IMR-90 (cell line): ENCODE measurements around the gene IP6K3. TPM values are rescaled to one million over a fixed set of nuclear protein-coding genes. Genes with fewer than 3 reads are reported as not detected.

Source experiments
- ATAC-seq: fragments of 200-7000 bp; cut with Tn5 transposase; 2 replicates; pipeline ENCODE4 v1.9.1; 2020; ENCODE audit warnings: low read depth, mild to moderate bottlenecking, moderate library complexity
- BruUV-seq: library from RNA; stranded (reverse); fragments of 400-500 nt; replicated peaks from 2 replicates; lab custom pipeline; 2021; lab: Mats Ljungman, UMichigan
- CTCF ChIA-PET: fragments of 300-600 bp; formaldehyde crosslinking; extraction: SDS; loops from one replicate; lab custom pipeline; 2021; ENCODE audit warnings: antibody characterized with exemption; lab: Yijun Ruan, JAX
- POLR2A ChIA-PET: fragments of 300-600 bp; sonication (Branson Sonifier 250); formaldehyde crosslinking; loops from one replicate; lab custom pipeline; 2022; ENCODE audit warnings: antibody characterized with exemption; ENCODE audit not compliant: unreplicated experiment; lab: Charles Lee
- DNase-seq: peaks from one replicate; pipeline ENCODE4 v3.0.0; 2013
- H2AFZ ChIP-seq: replicated peaks from 2 replicates; pipeline ENCODE3; 2013; ENCODE audit warnings: low read length, mild to moderate bottlenecking; ENCODE audit not compliant: poor library complexity
- H2AK5ac ChIP-seq: 2 replicates; pipeline ENCODE4 v1.6.1; 2013; ENCODE audit warnings: low read depth, low read length, inconsistent platforms
- H2AK9ac ChIP-seq: replicated peaks from 2 replicates; pipeline ENCODE3; 2013; ENCODE audit warnings: mild to moderate bottlenecking, low read depth, low read length, moderate library complexity; ENCODE audit not compliant: poor library complexity
- H2BK120ac ChIP-seq: 2 replicates; pipeline ENCODE4 v1.6.1; 2013; ENCODE audit warnings: low read depth, low read length, inconsistent platforms
- H2BK15ac ChIP-seq: 3 replicates; pipeline ENCODE4 v1.6.1; 2013; ENCODE audit warnings: low read depth, low read length, inconsistent platforms
- H2BK20ac ChIP-seq: 2 replicates; pipeline ENCODE4 v1.6.1; 2013; ENCODE audit warnings: low read depth, mild to moderate bottlenecking, inconsistent platforms, low read length, moderate library complexity
- H2BK5ac ChIP-seq: 2 replicates; pipeline ENCODE4 v1.6.1; 2013; ENCODE audit warnings: mild to moderate bottlenecking, low read depth, low read length, inconsistent platforms; ENCODE audit not compliant: poor library complexity, severe bottlenecking
- H3K14ac ChIP-seq: replicated peaks from 2 replicates; pipeline ENCODE4 v1.6.1; 2013; ENCODE audit warnings: low read depth, low read length, inconsistent platforms
- H3K18ac ChIP-seq: 2 replicates; pipeline ENCODE4 v1.6.1; 2013; ENCODE audit warnings: low read depth, low read length, control low read depth
- H3K23ac ChIP-seq: 2 replicates; pipeline ENCODE4 v1.6.1; 2013; ENCODE audit warnings: low read depth, low read length, inconsistent platforms
- H3K27ac ChIP-seq: 2 replicates; pipeline ENCODE4 v1.5.1; 2013; ENCODE audit warnings: mild to moderate bottlenecking, control low read depth, low read length; ENCODE audit not compliant: insufficient read depth
- H3K27me3 ChIP-seq: 2 replicates; pipeline ENCODE4 v1.6.1; 2013; ENCODE audit warnings: low read length; ENCODE audit not compliant: control insufficient read depth, insufficient read depth
- H3K36me3 ChIP-seq: 2 replicates; pipeline ENCODE4 v1.6.1; 2013; ENCODE audit warnings: low read length, mixed read lengths; ENCODE audit not compliant: control insufficient read depth, insufficient read depth
- H3K4ac ChIP-seq: 2 replicates; pipeline ENCODE4 v1.6.1; 2013; ENCODE audit warnings: low read depth, low read length, inconsistent platforms
- H3K4me1 ChIP-seq: 2 replicates; pipeline ENCODE4 v1.6.1; 2013; ENCODE audit warnings: low read length, mixed read lengths; ENCODE audit not compliant: control insufficient read depth, insufficient read depth
- H3K4me2 ChIP-seq: 2 replicates; pipeline ENCODE4 v1.6.1; 2013; ENCODE audit warnings: low read depth, mild to moderate bottlenecking, control low read depth, low read length, moderate library complexity
- H3K4me3 ChIP-seq: 2 replicates; pipeline ENCODE4 v1.5.1; 2013; ENCODE audit warnings: low read depth, mild to moderate bottlenecking, control low read depth, low read length, moderate library complexity; ENCODE audit not compliant: insufficient read depth
- H3K56ac ChIP-seq: 2 replicates; pipeline ENCODE4 v1.6.1; 2013; ENCODE audit warnings: low read length, inconsistent platforms; ENCODE audit not compliant: insufficient read depth; ENCODE audit errors: extremely low read depth
- H3K79me1 ChIP-seq, 2 experiments: 2 replicates each; pipeline ENCODE4 v1.6.1; 2013; ENCODE audit warnings: low read length in 2 of 2, inconsistent platforms in 1 of 2, low read depth in 1 of 2
- H3K9ac ChIP-seq: 2 replicates; pipeline ENCODE4 v1.6.1; 2013; ENCODE audit warnings: low read depth, low read length, control low read depth
- H3K9me1 ChIP-seq: 2 replicates; pipeline ENCODE4 v1.6.1; 2013; ENCODE audit warnings: low read length, inconsistent platforms; ENCODE audit not compliant: insufficient read depth
- H3K9me3 ChIP-seq: 2 replicates; pipeline ENCODE4 v1.6.1; 2013; ENCODE audit warnings: low read length; ENCODE audit not compliant: control insufficient read depth, insufficient read depth
- H4K20me1 ChIP-seq: 2 replicates; pipeline ENCODE4 v1.6.1; 2013; ENCODE audit warnings: low read length, inconsistent platforms; ENCODE audit not compliant: insufficient read depth
- H4K5ac ChIP-seq: 2 replicates; pipeline ENCODE4 v1.6.1; 2013; ENCODE audit warnings: mild to moderate bottlenecking, low read depth, low read length, control low read depth
- H4K8ac ChIP-seq, 2 experiments: 2 replicates each; pipeline ENCODE4 v1.6.1; 2013; ENCODE audit warnings: low read depth in 2 of 2, low read length in 2 of 2, control low read depth in 1 of 2, inconsistent platforms in 1 of 2
- H4K91ac ChIP-seq: 2 replicates; pipeline ENCODE4 v1.6.1; 2013; ENCODE audit warnings: low read depth, low read length, inconsistent platforms; ENCODE audit not compliant: insufficient read depth
- BHLHE40 ChIP-seq: fragments of 150-350 bp; IDR thresholded peaks from 2 replicates; pipeline ENCODE4 v1.6.1; 2016; ENCODE audit warnings: mild to moderate bottlenecking, low read depth, low read length
- CEBPB ChIP-seq: IDR thresholded peaks from 2 replicates; pipeline ENCODE4 v1.6.1; 2012; ENCODE audit warnings: low read depth, low read length, improper control_type of control experiment
- CHD1 ChIP-seq: IDR thresholded peaks from 2 replicates; pipeline ENCODE4 v1.6.1; 2012; ENCODE audit warnings: low read depth, low read length, improper control_type of control experiment
- FOS ChIP-seq: fragments of 150-350 bp; IDR thresholded peaks from 2 replicates; pipeline ENCODE4 v1.6.1; 2016; ENCODE audit warnings: low read depth, low read length
- MAFK ChIP-seq: IDR thresholded peaks from 2 replicates; pipeline ENCODE4 v1.6.1; 2012; ENCODE audit warnings: low read depth, low read length, improper control_type of control experiment
- MAZ ChIP-seq: IDR thresholded peaks from 2 replicates; pipeline ENCODE4 v1.6.1; 2012; ENCODE audit warnings: low read depth, mild to moderate bottlenecking, low read length, improper control_type of control experiment, moderate library complexity, borderline replicate concordance
- MXI1 ChIP-seq: IDR thresholded peaks from 2 replicates; pipeline ENCODE4 v1.6.1; 2012; ENCODE audit warnings: low read depth, mild to moderate bottlenecking, low read length, moderate library complexity, borderline replicate concordance
- NFE2L2 ChIP-seq: fragments of 150-350 bp; IDR thresholded peaks from 2 replicates; pipeline ENCODE4 v1.6.1; 2016; ENCODE audit warnings: low read depth, mild to moderate bottlenecking, low read length
- POLR2A ChIP-seq: IDR thresholded peaks from 2 replicates; pipeline ENCODE4 v1.6.1; 2012; ENCODE audit warnings: mild to moderate bottlenecking, low read depth, low read length
- RAD21 ChIP-seq: IDR thresholded peaks from 2 replicates; pipeline ENCODE4 v1.6.1; 2012; ENCODE audit warnings: low read length, improper control_type of control experiment
- RCOR1 ChIP-seq: IDR thresholded peaks from 2 replicates; pipeline ENCODE4 v1.6.1; 2012; ENCODE audit warnings: mild to moderate bottlenecking, low read length, improper control_type of control experiment; ENCODE audit not compliant: insufficient replicate concordance
- RFX5 ChIP-seq: IDR thresholded peaks from 2 replicates; pipeline ENCODE4 v1.8.0; 2012; ENCODE audit warnings: low read depth, mild to moderate bottlenecking, low read length, moderate library complexity
- SMC3 ChIP-seq: fragments of 150-350 bp; IDR thresholded peaks from 2 replicates; pipeline ENCODE4 v1.6.1; 2016; ENCODE audit warnings: low read depth, mild to moderate bottlenecking, antibody characterized with exemption, low read length, moderate library complexity
- WGBS, 2 experiments: methylation state at CpG; one replicate each; pipeline versions ENCODE4 v1.1.5 to v1.1.7; 2013; ENCODE audit warnings: missing lambda C conversion rate in 2 of 2; ENCODE audit not compliant: insufficient read length in 1 of 2; ENCODE audit errors: extremely low coverage in 2 of 2; 5-methylcytosine and 5-hydroxymethylcytosine counted together
- dilution Hi-C: fragments of 300-500 bp; cut with HindIII; formaldehyde crosslinking; loops from one replicate; pipeline ENCODE4 v1.14.3; 2018; ENCODE audit warnings: low sequenced_read_pairs; ENCODE audit not compliant: unreplicated experiment
- in situ Hi-C: fragments of 300-500 bp; cut with MboI; formaldehyde crosslinking; loops from 3 replicates; pipeline ENCODE4 v1.14.3; 2019; ENCODE audit warnings: low sequenced_read_pairs, inconsistent platforms, mixed read lengths
- intact Hi-C: fragments of 100-400 bp; cut with micrococcal nuclease; formaldehyde crosslinking; loops from 2 replicates; pipeline ENCODE4 v1.10.0; 2022
- polyA plus RNA-seq, 3 experiments: library from polyadenylated mRNA; depleted of rRNA; stranded (reverse); fragments of >200 nt; gene quantifications; 2 replicates each; pipeline ENCODE4 v1.2.3, GENCODE V29; 2012; ENCODE audit warnings: low replicate concordance in 1 of 3
- total RNA-seq: library from RNA; depleted of rRNA; stranded (reverse); fragments of >200 nt; gene quantifications from 2 replicates; pipeline ENCODE4 v1.2.3, GENCODE V29; 2012
- TF ChIP-seq, protein P1 (sequence below): fragments of 150-350 bp; IDR thresholded peaks from 2 replicates; pipeline ENCODE4 v1.6.1; 2017; ENCODE audit warnings: mild to moderate bottlenecking, antibody characterized with exemption, low read length, low read depth
- TF ChIP-seq, protein P2 (sequence below): fragments of 150-350 bp; IDR thresholded peaks from 2 replicates; pipeline ENCODE4 v1.6.1; 2016; ENCODE audit warnings: low read depth, mild to moderate bottlenecking, low read length, moderate library complexity, borderline replicate concordance
- TF ChIP-seq, protein P3 (sequence below): conservative IDR thresholded peaks from 2 replicates; pipeline ENCODE4 v1.5.1; 2012; ENCODE audit warnings: mild to moderate bottlenecking, low read depth, low read length, improper control_type of control experiment

Gene IP6K3
- total and polyA plus RNA-seq, 2 of the 4 experiments (the other 2 are of a cell fraction) = 0.18 to 0.51 TPM

DNA sequence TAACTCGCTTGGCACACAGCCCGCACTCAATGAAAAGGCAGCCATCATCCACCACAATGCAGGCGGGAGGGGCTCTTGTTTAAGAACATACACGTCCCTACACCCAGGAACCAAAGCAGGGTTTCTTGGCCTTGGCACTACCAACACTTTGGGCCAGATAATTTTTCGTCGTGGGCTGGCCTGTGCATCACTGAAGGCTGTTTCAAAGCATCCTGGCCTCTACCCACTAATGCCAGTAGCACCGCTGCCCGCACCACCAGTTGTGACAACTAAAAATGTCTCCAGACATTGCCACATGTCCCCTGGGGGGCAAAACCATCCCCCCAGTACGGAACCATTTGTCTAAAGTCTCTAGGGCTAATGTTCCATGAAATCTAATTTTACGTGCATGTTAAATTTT lies 48.2 kb downstream of the IP6K3 start:
- in situ Hi-C loops = no loop called here
- intact Hi-C loops = no loop called here
- Histone ChIP-seq H2AK5ac (no peak overlapping the region), H3K27me3 (no peaks in the 10 kb centered on the region), H3K27ac (no peak overlapping the region), H3K79me1 (peaks cover 5 to 41% of the 10 kb centered on the region in 2 experiments; a peak in 2 of 4 replicates), H3K9ac (no peak overlapping the region), H3K4me3 (no peak overlapping the region), H3K4me1 (peaks cover 20% of the 10 kb centered on the region), H4K5ac (no peak overlapping the region), H3K56ac (no peak overlapping the region), H3K14ac (no peak overlapping the region), H3K4ac (no peak overlapping the region), H4K91ac (no peak overlapping the region), H2AK9ac (no peak overlapping the region), H3K23ac (no peak overlapping the region), H2BK5ac (no peak overlapping the region), H3K9me3 (no peaks in the 10 kb centered on the region), H4K20me1 (peaks cover 8% of the 10 kb centered on the region; the same call in 1 of the 2 replicates), H3K4me2 (no peak overlapping the region), H2BK120ac (no peak overlapping the region), H2BK20ac (no peak overlapping the region), H2AFZ (no peak overlapping the region), H3K9me1 (peaks cover 16% of the 10 kb centered on the region), H3K18ac (no peak overlapping the region), H2BK15ac (no peak overlapping the region), H3K36me3 (peaks cover 14% of the 10 kb centered on the region), H4K8ac (no peak overlapping the region)
- no peak for ATAC-seq
- WGBS, 2 experiments = 83% methylated on average over 4 of the region's 10 CpGs; no CpG with 5 or more reads in 1 of the 2 experiments
- DNase-seq = no peak
- dilution Hi-C loops = no loop called here
- POLR2A ChIA-PET = no interaction called here
- no peak for TF ChIP-seq RAD21
- TF ChIP-seq MAFK = no peak
- TF ChIP-seq, protein P1, sequence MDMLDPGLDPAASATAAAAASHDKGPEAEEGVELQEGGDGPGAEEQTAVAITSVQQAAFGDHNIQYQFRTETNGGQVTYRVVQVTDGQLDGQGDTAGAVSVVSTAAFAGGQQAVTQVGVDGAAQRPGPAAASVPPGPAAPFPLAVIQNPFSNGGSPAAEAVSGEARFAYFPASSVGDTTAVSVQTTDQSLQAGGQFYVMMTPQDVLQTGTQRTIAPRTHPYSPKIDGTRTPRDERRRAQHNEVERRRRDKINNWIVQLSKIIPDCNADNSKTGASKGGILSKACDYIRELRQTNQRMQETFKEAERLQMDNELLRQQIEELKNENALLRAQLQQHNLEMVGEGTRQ = no peak
- no peak for TF ChIP-seq SMC3
- no peak for TF ChIP-seq CEBPB
- TF ChIP-seq, protein P2, sequence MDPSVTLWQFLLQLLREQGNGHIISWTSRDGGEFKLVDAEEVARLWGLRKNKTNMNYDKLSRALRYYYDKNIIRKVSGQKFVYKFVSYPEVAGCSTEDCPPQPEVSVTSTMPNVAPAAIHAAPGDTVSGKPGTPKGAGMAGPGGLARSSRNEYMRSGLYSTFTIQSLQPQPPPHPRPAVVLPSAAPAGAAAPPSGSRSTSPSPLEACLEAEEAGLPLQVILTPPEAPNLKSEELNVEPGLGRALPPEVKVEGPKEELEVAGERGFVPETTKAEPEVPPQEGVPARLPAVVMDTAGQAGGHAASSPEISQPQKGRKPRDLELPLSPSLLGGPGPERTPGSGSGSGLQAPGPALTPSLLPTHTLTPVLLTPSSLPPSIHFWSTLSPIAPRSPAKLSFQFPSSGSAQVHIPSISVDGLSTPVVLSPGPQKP = no peak
- TF ChIP-seq, protein P3, sequence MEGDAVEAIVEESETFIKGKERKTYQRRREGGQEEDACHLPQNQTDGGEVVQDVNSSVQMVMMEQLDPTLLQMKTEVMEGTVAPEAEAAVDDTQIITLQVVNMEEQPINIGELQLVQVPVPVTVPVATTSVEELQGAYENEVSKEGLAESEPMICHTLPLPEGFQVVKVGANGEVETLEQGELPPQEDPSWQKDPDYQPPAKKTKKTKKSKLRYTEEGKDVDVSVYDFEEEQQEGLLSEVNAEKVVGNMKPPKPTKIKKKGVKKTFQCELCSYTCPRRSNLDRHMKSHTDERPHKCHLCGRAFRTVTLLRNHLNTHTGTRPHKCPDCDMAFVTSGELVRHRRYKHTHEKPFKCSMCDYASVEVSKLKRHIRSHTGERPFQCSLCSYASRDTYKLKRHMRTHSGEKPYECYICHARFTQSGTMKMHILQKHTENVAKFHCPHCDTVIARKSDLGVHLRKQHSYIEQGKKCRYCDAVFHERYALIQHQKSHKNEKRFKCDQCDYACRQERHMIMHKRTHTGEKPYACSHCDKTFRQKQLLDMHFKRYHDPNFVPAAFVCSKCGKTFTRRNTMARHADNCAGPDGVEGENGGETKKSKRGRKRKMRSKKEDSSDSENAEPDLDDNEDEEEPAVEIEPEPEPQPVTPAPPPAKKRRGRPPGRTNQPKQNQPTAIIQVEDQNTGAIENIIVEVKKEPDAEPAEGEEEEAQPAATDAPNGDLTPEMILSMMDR = no peak
- TF ChIP-seq CHD1 = no peak
- no peak for TF ChIP-seq POLR2A
- no peak for TF ChIP-seq NFE2L2
- no peak for TF ChIP-seq RCOR1
- TF ChIP-seq FOS = no peak
- no peak for TF ChIP-seq BHLHE40
- TF ChIP-seq RFX5 = no peak
- no peak for TF ChIP-seq MAZ
- no peak for TF ChIP-seq MXI1
- CTCF ChIA-PET = no interaction called here
- no TSS peak for BruUV-seq
